HG03039 (cell line): ENCODE results near the gene CEMIP2.

ENCODE experiments used
- ATAC-seq: cut with Tn5 transposase; IDR thresholded peaks from one replicate; pipeline ENCODE4 v1.9.1; 2021; ENCODE audit warnings: mild to moderate bottlenecking, moderate library complexity; ENCODE audit not compliant: unreplicated experiment

The CEMIP2 gene

DNA sequence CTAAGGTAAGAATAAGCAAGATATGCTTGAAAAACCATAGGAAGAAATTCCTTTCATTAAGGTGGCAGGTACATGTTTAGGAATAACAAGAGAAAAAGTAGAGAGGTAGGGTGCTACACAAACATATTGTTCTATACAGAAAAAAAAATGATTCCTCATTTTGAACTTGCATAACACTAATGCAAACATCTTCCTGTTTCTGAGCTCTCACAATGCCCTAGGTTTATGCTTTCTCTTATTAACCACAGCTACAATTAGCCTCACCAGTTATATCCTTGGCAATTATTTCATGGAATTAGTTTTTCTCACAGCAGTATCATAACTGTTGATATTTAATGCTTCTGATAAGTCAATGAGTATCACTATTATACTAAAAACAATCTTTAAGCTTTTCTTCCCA, 20.7 kb downstream of the CEMIP2 start:
- ATAC-seq: no peak

DNA sequence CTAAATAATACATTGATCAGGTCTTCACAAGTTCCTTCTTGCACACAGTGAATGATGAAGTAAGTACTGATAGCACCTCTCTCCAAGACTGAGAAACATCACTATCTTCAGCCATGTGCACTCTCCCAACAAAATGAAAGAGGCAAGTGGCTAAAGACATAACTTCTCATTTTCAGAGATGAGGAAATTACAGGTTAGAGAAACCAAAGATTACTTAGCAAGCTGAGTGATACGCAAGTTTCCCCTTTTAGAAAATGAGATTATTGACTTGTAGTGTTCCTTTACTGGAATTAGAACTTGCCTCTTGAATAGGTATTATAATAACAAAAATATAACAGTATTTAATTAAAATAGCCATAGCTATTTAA, 21.6 kb downstream of the CEMIP2 start:
- no peak for ATAC-seq

DNA sequence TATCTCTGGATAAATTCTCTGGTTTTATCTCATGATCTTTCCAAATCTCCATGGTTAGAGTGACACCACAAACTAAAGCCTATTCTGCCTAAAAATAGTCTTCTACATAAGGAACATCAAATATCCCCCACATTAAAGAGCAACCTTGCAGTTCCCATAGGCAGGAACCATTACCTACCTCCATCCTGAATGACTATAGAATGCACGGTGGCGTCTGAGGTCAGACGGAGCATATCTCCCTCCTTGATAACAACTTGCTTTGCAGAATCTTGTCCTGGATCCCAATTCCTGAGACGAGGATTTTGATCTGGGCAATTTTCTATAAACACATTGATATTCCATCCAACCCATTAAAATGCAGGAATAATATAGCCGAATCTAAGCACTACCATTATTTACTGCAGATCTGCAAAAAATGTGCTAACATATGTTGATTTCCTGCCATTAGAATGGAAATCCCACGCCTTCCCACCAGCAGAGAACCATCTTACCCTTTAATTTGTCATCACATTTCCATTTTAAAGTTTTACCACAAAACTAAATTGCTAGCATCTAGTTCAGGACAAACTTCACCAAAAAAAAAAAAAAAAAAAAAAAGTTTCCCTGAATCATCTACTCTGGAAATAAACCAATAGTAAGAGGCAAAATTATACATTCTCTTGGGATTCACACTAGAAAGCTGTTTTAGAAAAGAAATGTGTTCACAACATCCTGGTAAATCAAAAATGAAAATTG, 22.1 kb downstream of the CEMIP2 start:
- ATAC-seq: no peak

DNA sequence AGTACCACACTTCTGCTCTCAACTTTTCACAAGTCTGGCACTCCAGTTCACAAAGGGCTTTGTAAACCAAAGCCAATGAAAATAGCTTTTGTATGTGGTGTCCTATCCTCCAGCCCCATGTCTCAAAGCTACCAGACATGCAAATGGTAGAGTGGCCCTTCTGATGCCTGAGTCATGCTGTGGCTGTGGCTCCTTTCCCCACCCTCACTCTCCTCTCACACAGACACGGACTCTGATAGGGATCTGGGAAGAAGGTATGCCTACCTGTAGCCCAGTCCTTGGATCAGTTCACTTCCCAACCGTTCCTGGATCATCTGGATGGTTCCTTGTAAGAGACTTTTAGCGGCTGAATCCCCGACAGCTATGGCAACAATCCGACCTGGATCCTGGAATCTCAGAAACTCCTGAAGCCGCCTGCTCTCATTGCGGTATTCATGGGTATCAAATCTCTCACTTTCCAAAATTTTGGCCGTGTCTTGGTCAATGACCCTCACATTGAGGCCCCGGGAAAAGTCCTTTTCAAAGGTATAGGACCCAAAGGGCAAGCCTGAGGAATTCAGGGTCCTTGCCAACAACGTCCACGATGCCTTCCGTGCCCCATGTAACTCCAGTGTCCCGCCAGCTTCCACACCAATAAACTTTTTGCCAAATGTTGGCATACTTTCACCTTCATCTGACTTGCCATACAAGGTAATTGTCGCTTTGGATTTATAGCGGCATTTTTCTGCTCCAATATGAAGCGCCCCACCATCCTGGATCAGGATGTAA, 23.4 kb downstream of the CEMIP2 start:
- no peak for ATAC-seq

DNA sequence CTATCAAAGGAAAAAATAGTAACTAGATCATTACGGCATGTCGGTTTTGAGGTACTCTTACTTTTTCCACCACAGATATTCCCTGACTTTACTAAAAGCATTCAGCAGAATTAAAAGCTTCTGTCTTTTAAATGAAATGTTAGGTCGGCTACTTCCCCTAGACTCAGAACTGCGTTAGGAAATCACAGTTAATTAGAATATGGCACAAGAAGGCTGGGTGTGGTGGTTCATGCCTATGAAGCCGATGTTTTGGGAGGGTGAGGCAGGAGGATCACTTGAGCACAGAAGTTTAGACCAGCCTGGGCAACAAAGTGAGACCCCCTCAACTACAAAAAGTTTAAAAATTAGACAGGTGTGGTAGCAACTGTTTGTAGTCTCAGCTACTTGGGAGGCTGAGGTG, 24.4 kb downstream of the CEMIP2 start:
- ATAC-seq: no peak

DNA sequence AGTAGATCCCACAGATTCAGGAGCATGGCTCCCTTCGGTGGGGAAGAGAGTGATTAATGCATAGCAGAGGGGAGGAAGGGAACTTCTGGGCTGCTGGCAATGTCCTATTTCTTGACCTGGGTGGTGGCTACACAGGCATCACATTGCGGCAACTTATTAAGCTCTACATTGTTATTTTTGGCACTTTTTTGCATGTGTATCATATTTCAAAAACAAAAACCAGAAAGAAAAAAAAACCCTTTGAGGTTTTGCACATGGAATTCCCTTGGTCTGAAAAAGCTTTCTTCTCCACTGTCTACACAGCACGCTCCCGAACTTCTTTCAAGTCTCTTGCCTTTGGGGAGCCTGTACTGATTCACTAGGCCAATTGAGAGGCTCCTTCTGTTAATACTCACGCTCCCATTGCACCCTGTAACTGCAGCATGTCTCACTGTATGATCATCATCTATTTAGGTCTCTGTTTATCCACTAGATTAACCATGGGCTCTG, 25.1 kb downstream of the CEMIP2 start:
- ATAC-seq: no peak

DNA sequence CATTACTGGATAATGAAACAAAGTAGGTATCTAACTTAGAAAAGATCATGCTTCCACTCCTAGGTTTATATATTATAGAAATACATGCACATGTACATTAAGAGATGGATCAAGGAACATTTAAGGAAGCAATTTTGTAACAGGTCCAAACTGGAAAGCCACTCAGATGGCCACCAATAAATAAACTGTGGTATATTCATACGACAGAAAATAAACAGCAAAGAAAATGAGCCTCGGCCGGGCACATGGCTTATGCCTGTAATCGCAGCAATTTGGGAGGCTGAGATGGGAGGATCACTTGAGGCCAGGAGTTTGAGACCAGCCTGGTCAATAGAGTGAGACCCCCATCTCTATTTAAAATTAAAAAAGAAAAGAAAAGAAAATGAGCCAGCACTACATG, 25.6 kb downstream of the CEMIP2 start:
- ATAC-seq: no peak

DNA sequence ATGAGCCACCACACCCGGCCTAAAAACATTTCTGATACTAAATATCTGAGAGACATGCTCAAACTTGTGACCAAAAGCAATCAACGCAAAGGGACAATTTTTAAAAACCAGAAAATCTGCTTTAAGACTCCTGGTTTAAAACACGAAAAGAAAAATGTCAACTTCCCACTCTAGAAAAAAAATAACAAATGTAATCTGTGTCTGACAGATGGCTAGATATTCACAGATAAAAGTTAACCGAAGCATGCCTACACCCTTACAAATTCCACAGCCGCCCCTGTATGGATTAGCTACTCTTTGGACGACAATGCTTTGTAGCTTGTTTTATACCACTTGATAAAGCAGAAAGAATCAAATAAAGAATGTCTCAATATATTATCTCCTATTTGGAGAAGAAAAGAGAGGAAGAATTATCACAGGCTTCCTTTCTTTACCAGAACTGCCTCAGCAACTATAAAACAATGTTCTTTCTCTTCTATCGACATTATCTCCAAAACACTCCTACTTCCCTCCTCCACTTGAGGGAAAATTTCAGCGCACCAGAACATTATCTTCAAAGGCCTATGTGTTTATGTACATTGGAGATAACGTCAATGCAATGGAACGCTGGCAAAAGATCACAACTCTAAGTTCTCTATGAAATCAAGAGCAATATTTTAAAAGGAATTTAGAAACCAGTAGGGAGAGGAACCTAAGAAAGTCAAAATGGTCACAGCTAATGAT, 26.2 kb downstream of the CEMIP2 start:
- no peak for ATAC-seq

DNA sequence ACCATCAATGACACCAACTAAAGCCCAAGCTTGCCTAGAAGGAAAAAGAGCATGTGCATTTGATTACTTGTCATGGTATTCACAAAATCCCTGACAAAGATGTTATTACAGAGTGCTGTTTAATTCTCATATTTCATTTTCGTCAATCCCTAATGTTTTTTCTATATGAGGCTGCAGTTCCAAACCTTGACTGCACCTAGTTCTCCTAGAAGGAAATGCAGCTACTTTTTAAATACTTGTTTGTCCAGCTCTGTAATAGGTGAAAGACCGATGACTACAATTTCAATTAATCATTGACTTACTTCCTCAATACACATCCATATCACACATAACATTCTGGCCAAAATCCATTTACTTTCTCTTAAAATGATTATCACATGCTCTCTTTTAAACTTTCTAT, 28.1 kb downstream of the CEMIP2 start:
- no peak for ATAC-seq

DNA sequence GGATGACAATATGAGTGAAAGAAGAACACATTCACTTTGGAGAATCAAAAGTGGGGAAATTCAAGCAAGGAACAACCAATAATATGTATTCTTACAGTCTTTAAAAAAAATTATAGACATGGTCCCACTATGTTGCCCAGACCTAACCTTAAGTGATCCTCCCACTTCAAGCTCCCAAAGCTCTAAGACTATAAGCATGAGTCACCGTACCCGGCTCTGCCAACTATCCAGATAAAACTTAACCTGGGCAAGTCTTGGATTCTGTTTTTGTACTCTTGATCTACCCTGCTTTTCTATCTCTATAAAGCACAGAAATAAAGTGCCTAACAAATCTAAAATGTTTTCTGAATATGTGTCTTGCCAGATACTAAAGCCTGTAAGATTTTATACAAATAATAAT, 30.9 kb downstream of the CEMIP2 start:
- no peak for ATAC-seq

DNA sequence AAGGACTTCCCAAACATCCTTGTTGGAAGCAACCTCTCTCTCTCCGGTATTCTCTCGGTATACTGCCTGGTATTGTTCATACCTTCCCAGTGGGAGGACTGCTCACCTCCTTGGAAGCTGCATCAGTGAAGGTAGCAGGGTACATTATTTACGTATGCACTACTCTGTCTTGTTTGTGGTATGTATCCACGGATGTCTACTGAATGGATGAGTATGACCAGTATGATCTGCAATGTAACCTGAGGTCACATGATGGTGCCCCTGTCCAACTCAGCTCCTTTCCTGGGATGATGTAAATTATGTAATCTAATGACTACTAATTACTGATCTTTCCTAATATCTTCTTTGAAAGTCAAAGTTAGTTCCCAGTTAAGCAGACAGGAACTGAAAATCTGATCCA, 32.1 kb downstream of the CEMIP2 start:
- no peak for ATAC-seq

DNA sequence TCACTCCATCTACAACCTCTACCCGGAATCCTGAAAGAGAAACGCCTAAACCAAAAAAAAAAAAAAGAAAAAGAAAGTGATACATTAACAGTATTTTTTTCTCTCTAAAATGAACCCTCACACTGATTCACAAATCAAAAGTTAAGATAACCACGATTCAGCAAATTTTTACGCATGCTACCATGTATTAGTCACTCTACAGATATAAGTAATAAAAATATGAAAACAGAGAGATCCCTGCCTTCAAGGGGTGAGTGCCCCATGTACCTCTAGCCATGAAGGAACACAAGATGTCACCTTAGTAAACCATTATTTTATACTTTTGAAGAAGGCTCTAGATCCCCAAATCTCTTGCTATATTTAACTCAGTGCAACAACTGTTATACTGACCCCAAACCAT, 33.4 kb downstream of the CEMIP2 start:
- no peak for ATAC-seq

DNA sequence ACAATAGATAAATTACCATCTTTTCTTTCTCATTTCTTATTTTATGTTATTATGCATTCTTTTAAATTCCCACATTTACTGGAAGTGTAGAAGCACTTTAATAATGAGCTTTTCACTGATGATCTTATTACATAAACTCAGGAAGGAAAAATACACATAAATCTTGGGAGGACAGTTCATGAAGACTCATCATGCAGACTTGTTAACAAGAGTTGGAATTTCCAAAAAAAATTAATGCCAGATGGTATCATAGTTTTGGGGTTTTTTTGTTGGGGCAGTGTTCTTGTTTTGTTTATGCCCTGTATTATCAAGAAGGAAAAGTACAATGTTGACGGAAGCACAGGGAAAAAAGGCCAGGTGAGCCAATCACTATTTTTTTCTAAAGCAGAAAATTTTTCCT, 35.1 kb downstream of the CEMIP2 start:
- ATAC-seq: no peak

DNA sequence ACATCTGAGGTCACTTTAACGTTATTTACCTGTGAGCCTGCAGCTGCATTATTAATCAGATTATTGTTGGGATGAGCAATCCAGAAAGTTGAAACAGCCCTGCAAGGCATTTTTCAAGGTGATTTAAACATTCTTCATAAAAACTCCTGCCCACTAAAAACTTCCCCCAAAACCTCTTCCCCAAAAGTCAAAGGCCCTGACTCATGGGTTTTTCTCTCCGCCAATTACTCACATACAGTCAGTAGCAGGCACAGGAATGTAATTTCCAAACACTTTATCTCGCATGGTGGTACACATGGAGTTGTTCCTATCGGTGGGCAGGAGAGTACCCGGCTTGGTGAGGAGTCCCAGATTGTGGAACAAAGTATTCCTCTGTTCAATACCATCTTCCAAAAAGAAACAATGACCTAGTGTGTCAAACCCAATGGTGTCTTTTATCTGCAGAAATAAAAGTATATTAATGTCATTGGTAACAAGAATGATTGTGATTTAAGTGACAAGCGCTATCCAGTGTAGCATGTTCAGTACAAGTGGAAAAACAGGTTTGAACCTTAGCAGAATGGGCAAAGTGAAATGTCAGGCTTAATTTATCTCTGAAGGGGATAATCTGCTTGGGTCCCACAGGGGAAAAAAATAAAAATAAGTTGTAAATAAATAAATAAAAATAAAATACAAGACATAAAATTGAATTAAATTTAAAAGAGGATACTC, 38.3 kb downstream of the CEMIP2 start:
- ATAC-seq: no peak

DNA sequence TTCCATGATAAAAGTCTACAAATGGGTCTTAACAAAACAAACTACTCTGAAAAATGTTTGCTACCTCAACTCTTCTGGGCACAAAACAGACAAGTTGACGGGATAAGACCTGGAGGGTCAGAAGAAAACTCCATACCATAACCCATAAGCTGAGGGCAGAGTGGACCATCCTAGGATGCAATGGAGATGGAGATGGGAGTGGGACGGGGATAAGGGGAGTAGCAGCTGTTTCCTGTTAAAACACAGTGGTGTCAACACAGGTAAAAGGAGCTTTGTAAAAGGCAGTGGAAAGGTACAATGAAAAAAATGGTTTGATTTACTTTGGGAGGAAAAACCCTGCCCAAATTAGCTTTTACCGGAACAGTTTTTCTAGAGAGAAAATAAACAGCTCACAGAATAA, 41.6 kb downstream of the CEMIP2 start:
- no peak for ATAC-seq

DNA sequence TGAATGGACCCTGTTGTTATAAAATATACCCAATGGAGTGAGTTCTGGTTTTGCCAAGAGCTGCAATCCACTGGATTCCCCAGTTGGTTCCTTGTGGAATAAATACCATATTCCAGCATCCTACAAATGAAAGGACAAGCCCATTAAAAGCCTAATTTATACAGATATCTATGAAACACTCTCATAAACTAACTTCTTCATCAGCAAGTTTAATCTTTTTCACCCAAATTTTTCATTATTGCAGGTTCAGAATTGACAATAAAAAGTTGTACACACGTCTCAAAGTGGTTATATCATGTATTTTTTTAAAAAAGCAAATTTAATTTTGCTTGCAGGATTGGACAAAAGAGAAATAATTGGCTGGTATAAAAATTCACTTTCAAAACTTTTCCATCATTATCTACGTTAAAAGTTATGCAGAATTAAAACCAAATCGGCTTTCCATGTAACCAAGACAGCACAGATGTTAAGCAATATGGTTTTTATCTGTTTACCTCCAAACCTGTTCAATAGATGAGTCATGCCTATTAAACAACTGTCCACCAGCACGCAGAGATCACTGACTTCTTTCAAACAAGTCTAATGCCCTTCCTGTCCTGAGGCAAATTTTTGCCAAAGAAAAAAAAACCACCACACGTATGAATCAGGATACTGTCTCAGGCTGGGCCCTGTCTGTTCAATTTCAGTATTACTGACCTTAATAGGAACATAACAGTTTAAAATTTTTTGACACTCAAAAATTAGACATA, 42.5 kb downstream of the CEMIP2 start:
- ATAC-seq: no peak

DNA sequence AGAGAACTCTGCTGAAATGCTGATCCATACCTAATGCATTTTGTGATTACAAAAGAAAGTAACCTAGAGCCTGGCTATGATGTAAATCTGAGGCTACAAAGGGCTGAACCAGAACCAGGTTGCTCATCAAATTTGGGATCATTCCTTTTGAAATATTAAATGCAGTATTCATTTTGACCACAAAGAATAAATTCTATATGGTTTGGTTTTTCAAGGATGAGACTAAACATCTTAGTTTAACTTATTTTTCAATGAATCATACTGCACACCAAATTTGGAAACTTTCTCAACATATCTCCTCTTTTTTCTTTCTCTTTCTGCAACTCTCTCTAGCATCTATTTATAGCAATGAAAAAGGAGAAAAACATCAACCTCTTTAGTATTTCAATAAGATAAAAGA, 46.5 kb downstream of the CEMIP2 start:
- ATAC-seq: no peak

DNA sequence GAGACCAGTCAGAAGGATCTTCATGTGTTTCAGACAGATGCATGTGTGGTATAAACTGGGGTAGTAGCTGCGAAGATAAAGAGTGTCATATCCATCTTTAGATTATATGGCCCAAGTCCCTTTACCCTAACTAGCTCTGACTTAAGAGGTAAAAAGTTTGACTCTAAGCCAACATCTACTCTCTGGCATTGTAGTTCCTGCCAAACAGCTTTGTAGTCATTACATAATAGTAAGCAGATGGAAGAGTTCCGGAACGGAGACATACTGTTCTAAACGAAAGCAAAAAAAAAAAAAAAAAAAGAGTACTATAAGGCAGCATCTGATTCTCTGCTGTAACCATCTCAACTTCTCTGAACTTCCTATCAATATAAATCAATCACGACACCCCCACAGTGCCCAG, 48.8 kb downstream of the CEMIP2 start:
- no peak for ATAC-seq

DNA sequence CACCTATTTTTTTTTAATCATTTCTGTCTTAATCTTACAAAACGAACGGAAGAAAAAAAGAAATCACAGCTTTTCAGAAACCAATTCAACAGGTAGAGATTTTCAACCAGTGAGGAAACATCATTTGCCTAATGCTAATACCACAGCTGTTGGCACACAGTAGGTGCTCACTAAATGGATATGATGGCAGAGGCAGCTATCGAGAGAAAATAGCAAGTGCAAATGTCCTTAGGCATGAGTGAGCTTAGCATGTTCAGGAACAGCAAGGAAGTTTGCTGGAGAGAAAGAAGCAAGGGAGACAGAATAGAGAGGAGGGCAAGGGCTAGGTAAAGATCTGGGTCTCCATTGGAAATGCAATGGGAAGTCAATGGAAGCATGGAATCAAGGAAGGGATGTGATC, 49.2 kb downstream of the CEMIP2 start:
- ATAC-seq: no peak

DNA sequence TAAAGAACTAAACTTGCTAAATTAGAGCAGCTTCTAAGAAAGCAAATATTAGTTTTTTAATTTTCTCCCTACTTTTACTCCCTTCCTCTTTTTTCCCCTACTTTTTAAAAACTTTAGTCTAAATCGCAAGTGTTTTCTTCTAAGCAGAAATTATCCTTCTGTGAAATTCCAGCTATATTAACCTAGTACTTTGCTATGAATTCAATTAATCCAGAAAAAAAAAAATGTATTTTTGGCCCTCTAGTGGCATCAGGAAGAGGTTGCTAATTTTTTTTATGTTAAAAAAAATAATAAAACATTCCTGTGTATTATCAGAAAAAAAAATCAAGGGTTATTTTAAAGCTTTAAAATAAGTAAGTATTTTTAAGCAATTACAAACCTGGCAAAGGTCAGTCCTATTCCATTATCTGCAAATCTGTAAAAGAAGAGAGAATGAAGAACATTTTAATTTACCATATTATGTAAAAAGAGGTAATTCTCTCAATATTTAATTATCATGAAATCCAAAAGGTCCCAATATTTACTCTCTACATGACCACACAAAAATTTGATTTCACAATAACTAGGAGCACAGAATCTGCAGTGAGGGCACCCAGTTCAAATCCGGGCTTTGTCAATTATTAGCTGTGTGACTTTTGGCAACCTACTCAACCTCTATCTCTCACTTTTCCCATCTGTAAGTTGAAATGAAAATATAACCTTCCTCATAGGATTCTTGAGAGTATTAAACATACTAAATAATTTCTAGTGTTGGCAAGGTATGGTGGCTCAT, 52.0 kb downstream of the CEMIP2 start:
- ATAC-seq: no peak
